ENCODE results near the gene POU2F2. TPM values are rescaled to one million over a fixed set of nuclear protein-coding genes. Genes with fewer than 3 reads are reported as not detected.

The POU2F2 gene
- total and polyA plus RNA-seq, 10 of the 15 experiments (the other 5 are each of a cell fraction or from before 2014, with no cell fraction given) = 4.4 to 62.4 (median 37.9) TPM

GRCh38 chr19:42086188-42086736 is 46.0 kb downstream of the POU2F2 start:
- H3K27ac ChIP-seq (ENCODE audit: control insufficient read depth, insufficient read depth) = no peak overlapping the region
- H3K4me1 ChIP-seq (ENCODE audit: control insufficient read depth, insufficient read depth, low read length) = peaks cover 30% of the 10 kb centered on the region
- no peak for DNase-seq (ENCODE audit: low read depth, low spot score)
- ChIA-PET RAD21 (ENCODE audit: unreplicated experiment) (no interaction called here), SMC1A (ENCODE audit: uncharacterized antibody, unreplicated experiment) (no interaction called here), CTCF (no interaction called here), POLR2A (no interaction called here)
- peaks cover 2 to 6% of the 10 kb centered on the region in 2 experiments; a peak in 3 of 4 replicates for H3K36me3 ChIP-seq (ENCODE audit: control insufficient read depth in 2 of 2, insufficient read depth in 2 of 2, low read length in 1 of 2)
- H3K4me2 ChIP-seq (ENCODE audit: control insufficient read depth, insufficient read depth) = no peak overlapping the region
- no peak overlapping the region for H3K4me3 ChIP-seq
- 55% methylated on average over 9 of the region's 9 CpGs for WGBS (ENCODE audit: insufficient coverage, insufficient replicate concordance, low lambda C conversion rate, missing lambda C conversion rate)
- TF ChIP-seq CHD1 (IDR thresholded peaks at IDR 0.05; ENCODE audit: low read depth, low read length) (no peak), TAF1 (IDR thresholded peaks at IDR 0.05; ENCODE audit: borderline replicate concordance, low read depth, low read length) (no peak), HSF1 (IDR thresholded peaks at IDR 0.05; ENCODE audit: low read depth, low read length) (no peak), IRF3 (IDR thresholded peaks at IDR 0.05) (no peak), SP1 (IDR thresholded peaks at IDR 0.05; ENCODE audit: low read depth, low read length) (no peak), MTA3 (IDR thresholded peaks at IDR 0.05; ENCODE audit: borderline replicate concordance, low read length) (0 out of 2 replicates have a peak, but pooled peaks have one; percentile 37), YBX1 (IDR thresholded peaks at IDR 0.05) (no peak), BHLHE40 (IDR thresholded peaks at IDR 0.05; ENCODE audit: borderline replicate concordance in 1 of 2, low read depth in 2 of 2, low read length in 1 of 2) (no peak), ZBTB4 (CRISPR knock-in tag; IDR thresholded peaks at IDR 0.05) (no peak), POLR2A (IDR thresholded peaks at IDR 0.05; ENCODE audit: low read depth, low read length) (no peak; the same call in none of the 2 replicates), POLR2AphosphoS2 (IDR thresholded peaks at IDR 0.05; ENCODE audit: low read depth, low read length) (peak; percentile 79), STAT3 (IDR thresholded peaks at IDR 0.05; ENCODE audit: low read depth, low read length) (no peak), CUX1 (IDR thresholded peaks at IDR 0.05; ENCODE audit: insufficient replicate concordance, low read depth, low read length) (no peak)
- no peak for FAIRE-seq
- ATAC-seq = no peak
- BruUV-seq (replicated peaks) = no TSS peak
- no peaks in the 10 kb centered on the region for H3K79me2 ChIP-seq (ENCODE audit: control insufficient read depth, insufficient read depth, low read length)
- H3K9me3 ChIP-seq (replicated peaks; ENCODE audit: control insufficient read depth, insufficient read depth, low read length) = no peaks in the 10 kb centered on the region
- H2AFZ ChIP-seq (ENCODE audit: control insufficient read depth, low read depth, low read length) = no peak overlapping the region
- intact Hi-C loops (cut with micrococcal nuclease; ENCODE audit: unreplicated experiment) = no loop called here
- no peak overlapping the region for H3K9ac ChIP-seq (ENCODE audit: control insufficient read depth, insufficient read depth, low read length)
- H3K27me3 ChIP-seq (replicated peaks in 1 of 2; ENCODE audit: control insufficient read depth in 2 of 2, insufficient read depth in 2 of 2, low read length in 1 of 2) = no peaks in the 10 kb centered on the region
- no peaks in the 10 kb centered on the region for H4K20me1 ChIP-seq (ENCODE audit: control insufficient read depth, insufficient read depth)
- in situ Hi-C loops (cut with MboI) = no loop called here

All from GM12878 (cell line).